Stimulated activated CD8-positive, alpha-beta memory T cell treated with anti-CD3 and anti-CD28 coated beads, Interleukin-12 subunit alpha, Interleukin-12 subunit beta, amount 100 ng/mL, for 4 hours (primary cell): ENCODE data around the gene GRIP1.

ENCODE experiments used
- DNase-seq: peaks from one replicate; pipeline ENCODE4 v3.0.0-alpha.2; 2020; ENCODE audit warnings: low read depth

GRIP1 gene

DNA sequence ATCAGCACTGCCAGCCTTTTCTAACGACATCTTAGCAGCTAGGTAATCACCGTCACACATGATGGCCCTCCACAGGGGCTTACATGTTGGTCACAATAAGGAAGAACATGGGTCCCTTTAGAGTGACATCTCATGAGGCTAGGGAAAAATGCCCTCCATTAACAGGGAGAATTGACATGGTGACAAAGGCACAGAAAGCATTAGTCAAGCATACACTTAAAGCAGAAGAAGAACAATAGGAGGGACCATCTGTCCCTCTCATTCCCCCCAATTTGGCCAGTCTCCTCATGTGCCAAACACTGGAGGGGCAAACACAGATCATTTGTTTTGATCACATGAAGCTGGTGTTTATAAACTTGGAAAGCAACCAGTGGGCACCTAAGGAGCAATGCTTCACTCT, 78.0 kb downstream of the GRIP1 start:
- no peak for DNase-seq

GRCh38 chr12:66599816-66600215, 79.1 kb downstream of the GRIP1 start:
- no peak for DNase-seq

- no peak for DNase-seq
Observed at GRCh38 chr12:66598608-66599007, 80.3 kb downstream of the GRIP1 start.

GRCh38 chr12:66598079-66598478, 80.8 kb downstream of the GRIP1 start:
- no peak for DNase-seq

GRCh38 chr12:66596199-66596598, 82.7 kb downstream of the GRIP1 start:
- no peak for DNase-seq

DNA sequence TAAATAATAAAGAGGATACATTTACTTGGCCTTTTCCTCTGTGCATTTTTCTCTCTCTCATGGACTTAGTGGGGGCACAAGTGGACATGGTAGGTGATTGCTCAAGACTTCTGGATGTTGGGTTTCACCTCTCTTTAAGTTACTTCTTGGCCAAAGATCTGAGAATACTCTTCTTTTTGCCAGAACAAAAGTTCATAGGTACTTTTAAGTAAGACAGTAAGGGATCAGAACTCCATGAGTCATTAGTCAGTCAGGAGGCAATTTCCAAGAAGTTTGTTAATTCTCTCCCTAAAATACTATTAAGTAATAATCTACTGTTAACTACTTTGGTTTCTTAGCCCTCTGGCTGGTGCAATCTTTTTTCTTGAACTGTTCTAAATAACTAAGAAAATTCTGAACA, 84.2 kb downstream of the GRIP1 start:
- DNase-seq = no peak

DNA sequence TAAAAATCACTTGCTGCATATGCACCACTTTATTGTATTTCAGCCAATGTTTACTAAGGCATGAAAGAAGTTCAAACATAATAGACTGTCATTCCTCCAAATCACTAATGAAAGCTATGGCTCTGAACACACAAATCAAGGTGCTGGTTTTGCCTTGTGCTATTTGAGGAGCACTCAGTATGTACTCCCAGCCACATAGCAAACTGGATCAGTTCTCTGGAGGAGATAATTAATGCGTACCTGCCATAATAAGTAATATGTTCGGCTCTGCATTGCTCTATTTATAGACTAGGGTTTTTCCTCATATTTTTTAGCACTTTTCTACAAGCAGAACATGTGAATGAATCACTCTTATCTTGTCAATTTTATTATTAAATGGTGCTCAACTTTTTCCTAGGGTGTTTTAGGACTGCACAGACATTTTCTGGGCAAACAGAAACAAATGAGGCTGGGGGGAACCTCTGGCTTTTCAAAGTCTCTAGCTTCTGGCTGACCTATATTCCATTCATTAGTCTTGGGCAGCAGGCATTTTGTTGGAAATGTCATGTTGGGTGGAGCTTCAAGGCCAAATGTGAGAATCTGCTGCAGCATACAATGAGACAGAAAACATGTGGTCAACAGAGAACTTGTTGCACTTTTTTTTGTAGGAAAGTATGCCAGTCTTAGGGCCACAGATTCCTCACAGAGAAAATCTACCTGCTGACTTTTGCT, 88.4 kb downstream of the GRIP1 start:
- no peak for DNase-seq

GRCh38 chr12:66589095-66589494, 89.8 kb downstream of the GRIP1 start:
- no peak for DNase-seq

DNA sequence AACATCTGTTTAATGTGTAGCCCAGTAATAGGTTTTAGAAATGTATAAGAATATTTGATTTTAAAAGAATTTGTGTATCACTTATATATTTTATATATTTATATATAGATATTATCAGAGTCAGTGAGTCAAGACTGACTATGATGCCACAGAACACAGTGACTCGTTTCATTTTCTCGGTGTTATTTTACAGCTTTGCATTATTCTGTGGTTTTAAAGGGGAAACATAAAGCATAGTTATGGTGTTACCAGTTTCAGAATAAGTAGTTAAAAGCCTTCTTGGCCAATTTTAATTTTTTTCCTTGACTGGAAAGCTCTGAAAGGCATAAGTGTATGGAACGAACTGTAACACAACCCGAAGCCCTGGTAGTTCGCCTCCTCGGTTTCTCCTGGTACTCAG, 91.0 kb downstream of the GRIP1 start:
- no peak for DNase-seq

DNA sequence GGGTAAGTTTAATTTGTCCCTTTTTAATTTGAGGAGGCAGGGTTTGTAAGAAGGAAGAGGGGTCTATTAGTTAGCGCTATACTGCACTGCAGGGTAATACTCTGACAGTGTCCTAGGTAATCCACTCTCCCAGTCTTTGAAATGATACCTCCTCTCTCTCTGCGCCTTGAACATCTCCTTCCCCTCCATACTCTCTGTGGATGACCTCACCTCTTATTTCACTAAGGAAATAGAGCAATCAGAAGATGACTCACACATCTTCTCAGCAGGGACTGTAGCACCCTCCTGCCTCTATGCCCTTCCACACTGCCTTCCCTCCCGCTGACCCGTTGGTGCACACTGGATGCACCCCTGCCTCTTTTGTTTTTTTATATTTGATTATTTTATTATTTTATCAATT, 94.2 kb downstream of the GRIP1 start:
- DNase-seq = no peak

DNA sequence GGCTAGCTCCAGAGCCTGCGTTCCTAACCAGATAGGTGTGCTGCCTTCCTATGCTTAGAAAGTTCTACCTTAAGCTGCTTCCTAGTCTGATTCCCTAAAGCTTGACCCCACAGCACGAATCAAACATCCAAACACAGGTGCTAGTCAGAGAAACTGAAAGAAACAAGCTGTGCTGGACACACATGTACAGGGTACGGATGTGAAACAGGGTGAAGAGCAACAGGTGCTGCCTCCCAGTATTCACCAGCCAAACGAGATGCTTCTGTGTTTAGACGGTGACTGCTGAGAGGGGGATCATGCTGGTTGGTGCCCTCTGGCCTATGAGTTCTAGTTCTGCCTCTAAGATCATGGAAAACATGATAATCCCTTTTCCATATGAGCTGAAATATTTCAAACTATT, 105.3 kb downstream of the GRIP1 start:
- DNase-seq = no peak

DNA sequence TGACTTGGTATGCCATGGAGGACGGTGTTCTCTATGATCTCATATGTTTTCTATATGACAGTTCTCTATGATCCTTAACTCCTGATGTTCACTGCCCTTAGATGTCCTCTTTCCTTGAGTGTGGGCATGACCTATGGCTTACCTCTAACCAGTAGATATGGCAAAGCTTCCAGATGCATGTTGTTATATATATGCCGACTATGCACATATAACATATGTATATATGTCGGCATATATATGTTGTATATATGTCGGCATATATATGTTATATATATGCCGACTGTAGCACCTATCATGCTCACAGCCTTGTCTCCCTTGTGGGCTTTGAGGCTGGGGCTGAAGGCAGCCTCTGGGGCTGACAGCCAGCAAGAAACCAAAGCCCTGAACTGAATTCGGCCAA, 106.0 kb downstream of the GRIP1 start:
- DNase-seq = no peak

DNA sequence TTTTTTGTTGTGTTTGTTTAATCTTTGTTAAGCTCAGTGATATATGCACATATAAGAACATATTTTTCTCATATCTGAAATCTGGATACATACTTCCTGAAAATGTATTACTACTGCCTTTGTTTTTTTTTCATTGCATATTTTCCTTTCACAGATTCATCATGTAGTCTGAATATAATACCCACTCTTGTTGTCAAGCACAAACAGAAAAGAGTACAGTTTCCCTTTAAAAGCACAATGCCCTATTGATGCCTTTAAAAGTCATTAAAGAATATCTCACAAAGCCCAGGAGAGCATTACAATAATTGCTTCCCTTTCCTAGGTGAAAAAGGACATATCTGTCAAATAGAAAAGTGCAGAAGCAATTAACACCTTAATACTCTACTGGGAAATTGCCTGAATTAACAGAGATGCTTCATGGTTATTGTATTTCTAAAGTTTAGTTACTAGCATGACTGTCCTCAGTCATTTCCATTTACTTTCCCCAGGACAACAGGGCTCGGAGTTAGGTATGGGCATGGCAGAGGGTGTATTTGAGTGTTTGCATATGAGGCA, 107.4 kb downstream of the GRIP1 start:
- DNase-seq = no peak

GRCh38 chr12:66563220-66563619, 115.7 kb downstream of the GRIP1 start:
- DNase-seq = no peak

- no peak for DNase-seq
Observed at GRCh38 chr12:66555113-66555512, 123.8 kb downstream of the GRIP1 start.

GRCh38 chr12:66552716-66553115, 126.2 kb downstream of the GRIP1 start:
- DNase-seq = no peak

DNA sequence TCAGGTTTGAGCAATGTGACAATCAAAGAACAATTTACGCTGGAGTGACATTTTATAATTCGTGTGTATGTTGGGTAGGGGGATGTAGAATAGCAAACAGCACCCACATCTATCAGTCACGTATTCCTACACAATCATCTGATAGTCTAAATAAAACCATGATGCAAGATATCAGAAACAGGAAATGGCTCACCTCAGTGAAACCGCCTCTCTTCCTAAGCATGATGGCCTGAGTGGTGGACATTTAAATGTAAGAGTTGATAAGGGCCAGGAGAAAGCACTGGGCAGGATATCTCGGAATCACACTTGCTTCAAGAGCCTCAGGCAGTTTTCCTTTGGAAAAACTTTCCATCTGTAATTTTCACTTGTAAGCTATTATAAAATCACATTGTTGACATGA, 128.2 kb downstream of the GRIP1 start:
- DNase-seq = no peak

GRCh38 chr12:66549050-66549389, 129.9 kb downstream of the GRIP1 start:
- DNase-seq = no peak

DNA sequence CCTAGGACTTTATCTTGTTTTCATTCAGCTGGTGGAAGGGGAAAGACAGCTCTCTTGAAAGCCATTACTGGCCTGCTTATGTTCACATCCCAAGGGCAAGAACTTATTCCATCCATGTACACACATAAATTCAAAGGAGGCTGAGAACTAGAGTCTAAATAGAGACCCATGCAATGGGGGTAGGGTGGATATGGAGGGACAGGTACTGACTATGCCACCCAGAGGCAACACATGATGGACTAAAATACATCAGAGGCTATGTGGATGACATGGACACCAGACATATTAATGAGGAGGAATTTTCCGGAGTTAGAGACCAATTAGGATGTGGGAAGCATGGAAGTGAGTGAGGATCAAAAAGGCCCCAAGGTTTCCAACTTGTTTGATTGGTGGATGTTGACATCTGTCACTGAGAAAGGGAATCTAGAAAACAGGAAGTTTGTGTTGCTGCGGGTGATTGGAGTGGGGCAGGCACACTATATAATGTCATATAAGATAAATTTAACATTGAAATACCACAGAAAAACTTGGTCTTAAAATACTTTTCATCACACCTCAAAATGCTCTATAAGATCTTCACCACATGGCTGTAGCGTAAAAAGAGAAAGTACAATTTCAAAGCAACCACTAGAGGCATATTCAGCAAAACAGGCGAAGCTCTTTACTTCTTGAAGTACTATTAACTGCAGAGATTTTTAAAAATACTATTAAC, 130.4 kb downstream of the GRIP1 start:
- no peak for DNase-seq

DNA sequence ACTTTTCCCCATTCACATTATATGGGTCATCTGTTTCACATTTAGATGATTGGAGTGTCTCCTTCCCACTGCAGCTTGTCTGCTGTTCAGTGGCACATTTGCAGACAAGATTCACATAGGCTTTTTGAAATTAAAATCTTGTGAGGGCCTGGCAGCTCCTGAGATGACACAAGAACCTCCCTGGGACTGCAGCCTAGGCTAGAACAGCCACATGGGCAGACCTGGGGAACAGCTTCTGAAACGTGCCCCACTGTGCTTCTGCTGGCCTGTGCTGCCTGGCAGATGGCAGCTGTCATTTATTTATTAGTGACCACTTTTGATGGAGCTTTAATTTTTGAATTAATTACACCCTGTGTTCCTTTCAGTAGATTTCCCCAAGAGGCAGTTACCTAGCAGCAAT, 137.4 kb downstream of the GRIP1 start:
- no peak for DNase-seq

GRCh38 chr12:66539431-66539830, 139.4 kb downstream of the GRIP1 start:
- DNase-seq = no peak

- no peak for DNase-seq
Observed at GRCh38 chr12:66538970-66539369, 139.9 kb downstream of the GRIP1 start.

GRCh38 chr12:66537876-66538275, 141.0 kb downstream of the GRIP1 start:
- DNase-seq = no peak

DNA sequence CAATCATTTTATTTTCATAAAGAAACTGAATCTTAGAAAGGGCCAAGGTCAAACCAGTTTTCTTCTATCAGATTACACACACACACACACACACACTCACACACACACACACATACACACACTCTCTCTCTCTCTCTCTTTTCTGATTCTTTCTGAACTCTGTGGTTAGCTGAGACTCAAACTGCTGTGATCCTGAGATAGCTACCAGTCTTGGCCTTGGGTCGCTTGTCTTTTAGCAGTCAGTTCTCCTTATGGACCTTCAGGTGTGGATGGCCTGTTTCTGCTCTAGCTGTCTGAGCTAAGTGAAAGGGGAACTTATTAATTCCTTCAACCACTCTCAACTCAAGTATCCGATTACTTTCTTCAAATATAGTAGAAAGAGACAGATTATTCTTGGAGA, 145.1 kb downstream of the GRIP1 start:
- no peak for DNase-seq
